Measurements from ENCODE around the gene HDAC9.

HDAC9 gene

GRCh38 chr7:18858232-18858631 lies 362.7 kb downstream of the HDAC9 start:
- no peak for DNase-seq

DNA sequence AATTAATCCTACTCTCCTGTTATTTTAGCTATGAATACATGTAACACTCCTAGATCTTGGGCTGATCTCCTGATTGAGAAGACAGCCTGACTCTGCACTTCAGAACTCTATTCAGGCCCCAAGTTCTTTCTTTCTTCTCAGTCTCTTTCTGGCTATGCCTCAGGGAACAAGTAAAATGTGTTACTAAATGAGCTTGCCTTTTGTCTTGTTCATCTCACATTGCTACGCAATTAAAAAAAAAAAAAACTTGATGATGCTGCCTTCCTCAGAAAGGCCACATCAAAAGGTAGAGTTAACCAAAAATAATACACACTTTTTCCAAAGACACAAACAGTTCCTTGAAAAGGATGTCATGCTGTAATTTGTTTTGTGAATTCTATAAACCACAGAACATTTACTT lies 363.8 kb downstream of the HDAC9 start:
- no peak for DNase-seq

DNA sequence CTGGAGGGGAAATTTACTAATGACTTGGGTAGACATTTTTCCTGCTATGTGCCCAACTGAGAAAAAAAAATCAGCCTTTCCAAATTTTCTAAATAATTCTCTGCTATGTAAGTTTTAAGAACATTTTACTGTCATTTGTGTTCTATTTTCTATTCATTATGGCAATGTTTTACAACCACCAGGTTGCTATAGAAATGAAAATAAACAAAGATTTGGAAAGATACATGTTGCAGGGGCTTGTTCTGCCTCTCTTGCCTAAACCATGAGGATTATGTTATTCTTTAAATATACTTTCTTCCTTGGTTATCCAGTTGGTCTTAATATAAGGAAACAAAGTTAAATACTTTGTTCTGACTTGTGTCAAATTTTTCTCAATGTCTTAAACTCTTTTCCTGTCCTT lies 364.7 kb downstream of the HDAC9 start:
- no peak for DNase-seq

DNA sequence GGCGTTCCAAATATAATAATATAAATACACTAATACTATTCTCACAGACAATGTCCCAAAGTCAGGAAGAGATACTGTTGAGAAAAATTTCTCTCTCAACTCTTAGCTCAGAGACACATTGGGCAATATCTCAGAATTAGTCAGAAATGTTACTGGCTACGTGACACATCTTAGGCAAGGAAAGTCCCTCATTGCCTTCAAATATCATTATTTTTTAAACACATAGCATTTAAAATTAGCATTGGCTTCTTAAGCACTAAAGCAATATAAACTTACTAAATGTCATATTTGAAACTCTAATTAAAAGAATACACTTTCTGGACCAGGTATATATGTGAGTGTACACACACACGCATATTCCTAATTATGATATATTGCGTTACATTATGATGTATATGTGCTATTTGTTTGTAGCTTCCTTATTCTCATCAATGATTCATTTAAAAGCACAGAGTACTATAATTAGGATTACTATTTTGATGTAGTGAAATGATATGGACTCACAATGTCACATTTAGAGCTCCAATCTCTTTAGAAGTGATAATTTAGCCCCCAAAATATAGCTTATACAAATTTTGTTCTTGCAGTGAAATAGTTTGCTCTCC lies 366.1 kb downstream of the HDAC9 start:
- no peak for DNase-seq

DNA sequence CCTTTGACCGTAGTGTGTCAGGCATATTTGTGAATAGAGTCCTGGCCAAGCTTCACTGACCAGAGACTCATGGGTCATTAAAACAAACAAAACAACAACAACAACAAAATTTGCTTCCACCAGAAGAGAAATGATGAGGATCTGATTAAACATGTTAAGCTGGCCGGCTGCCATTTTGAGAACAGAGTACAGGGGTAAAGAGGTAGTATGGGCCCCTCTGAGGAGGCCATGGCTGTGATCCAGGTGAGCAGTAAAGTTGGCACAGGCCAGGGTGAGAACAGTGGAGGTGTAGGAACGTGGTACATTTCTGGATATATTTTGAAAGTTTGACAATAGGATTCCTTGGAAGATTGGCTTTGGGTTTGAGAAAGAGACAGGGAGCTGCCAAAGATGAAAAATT lies 369.4 kb downstream of the HDAC9 start:
- DNase-seq, result no peak

DNA sequence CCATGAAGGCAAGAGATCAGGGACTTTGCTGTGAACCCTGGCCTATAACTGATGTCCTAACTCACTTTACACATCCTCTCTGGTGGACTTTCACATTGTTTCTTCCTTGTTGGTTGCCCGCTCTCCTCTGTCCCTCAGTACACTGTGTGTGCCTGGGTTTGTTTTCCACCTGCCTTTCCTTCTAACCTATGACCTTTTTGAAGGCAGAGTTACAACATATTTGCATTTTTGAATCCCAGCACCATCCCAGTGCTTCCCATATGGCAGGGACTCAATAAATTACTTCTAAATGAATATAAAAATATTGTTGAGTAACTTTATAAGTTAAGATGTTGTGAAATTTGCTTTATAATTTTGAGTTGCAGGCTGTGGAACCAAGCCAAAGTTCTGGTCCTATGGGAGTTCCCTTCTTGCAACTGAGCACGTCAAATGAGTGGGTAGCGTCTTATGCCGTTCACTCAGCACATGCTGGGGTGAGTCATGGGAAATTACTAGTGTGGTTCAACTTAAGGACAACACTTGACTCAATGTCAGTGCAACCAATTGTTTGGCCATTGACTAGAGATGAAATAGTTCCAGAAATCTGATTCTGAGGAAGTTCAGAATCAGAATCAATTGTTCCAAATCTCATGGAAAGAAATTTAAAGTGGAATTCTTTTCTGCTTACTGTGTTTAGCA lies 370.9 kb downstream of the HDAC9 start:
- no peak for DNase-seq

DNA sequence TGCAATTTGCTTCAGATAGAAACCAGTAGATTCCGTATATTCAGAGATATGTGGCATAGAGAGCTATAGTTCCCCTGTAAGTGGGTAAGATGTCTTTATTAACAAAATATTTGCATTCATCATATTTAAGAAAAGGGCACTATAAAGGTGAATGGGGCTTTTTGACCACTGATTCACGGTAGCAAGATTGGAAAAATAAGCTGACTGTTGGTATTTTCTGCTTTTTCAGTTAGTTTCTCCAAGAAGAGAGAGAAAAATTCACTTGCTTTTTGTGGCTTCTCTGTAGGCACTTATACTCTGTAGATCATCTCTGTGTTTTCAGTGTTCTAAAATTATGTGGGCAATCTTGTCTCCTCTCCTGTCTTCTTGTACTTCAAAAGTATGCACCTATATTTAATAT lies 376.8 kb downstream of the HDAC9 start:
- DNase-seq, result no peak

GRCh38 chr7:18873734-18874336 lies 378.3 kb downstream of the HDAC9 start:
- DNase-seq, result no peak

- DNase-seq, result no peak
These were observed 379.3 kb downstream of the HDAC9 start for GRCh38 chr7:18874880-18875279.

GRCh38 chr7:18877874-18878273 lies 382.3 kb downstream of the HDAC9 start:
- no peak for DNase-seq

GRCh38 chr7:18886832-18887231 lies 391.3 kb downstream of the HDAC9 start:
- DNase-seq, result no peak

DNA sequence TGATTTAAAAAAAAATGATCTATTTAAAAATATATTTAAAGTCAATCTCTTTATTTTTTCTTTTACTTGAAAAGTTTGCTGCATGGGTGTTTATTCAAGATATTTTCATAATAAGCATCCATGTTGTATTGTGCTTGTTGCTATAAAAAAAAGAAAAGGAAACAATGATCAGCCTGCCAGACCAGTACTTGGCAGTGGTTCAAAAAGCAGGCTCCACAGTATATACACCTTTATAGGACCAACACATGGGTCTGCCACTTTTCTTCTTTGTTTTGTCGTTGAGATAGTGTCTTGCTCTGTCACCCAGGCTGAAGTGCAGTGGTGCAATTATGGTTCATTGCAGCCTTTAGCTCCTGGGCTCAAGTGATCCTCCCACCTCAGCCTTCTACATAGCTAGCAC lies 393.9 kb downstream of the HDAC9 start:
- DNase-seq, result no peak

DNA sequence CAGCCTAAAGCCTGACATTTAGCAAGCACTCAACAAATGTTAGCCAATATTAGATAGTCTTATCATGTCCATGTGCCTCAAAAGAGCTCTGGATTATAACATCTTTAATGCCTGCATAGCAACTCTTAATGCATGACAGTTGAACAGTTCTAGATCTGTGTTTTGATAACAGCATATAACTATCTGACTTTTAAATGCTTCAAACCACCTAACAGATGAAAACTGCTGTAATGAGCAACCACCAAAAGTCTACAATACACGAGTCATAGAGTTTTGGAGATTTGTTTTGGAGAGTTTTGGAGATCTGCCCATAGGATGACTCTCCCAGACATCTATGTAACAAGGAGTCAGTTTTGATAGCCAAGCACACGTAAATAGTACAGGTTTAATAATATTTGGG lies 394.6 kb downstream of the HDAC9 start:
- no peak for DNase-seq

GRCh38 chr7:18890885-18891621 lies 395.5 kb downstream of the HDAC9 start:
- DNase-seq, result no peak

GRCh38 chr7:18893156-18893555 lies 397.6 kb downstream of the HDAC9 start:
- no peak for DNase-seq

- DNase-seq, result no peak
These were observed 398.6 kb downstream of the HDAC9 start for GRCh38 chr7:18894155-18894554.

DNA sequence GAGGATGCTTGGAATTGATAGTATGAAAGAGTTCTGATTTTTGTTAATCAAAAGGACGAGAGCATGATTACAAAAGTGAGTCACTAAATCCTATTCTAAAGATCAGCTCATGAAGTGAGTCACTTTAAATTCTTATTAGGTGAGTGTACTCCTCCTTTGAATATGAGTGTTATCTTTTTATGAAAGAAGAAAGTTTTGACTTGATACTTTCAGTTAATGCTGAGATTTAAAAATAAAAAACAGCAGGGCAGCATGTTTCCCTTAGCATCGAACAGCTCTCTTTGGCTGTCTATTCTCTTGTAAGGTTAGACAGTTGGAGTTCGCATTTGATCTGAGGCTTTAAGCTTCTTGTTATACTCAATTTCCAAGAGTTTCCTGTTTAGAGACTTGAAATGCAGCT lies 399.9 kb downstream of the HDAC9 start:
- DNase-seq, result no peak

DNA sequence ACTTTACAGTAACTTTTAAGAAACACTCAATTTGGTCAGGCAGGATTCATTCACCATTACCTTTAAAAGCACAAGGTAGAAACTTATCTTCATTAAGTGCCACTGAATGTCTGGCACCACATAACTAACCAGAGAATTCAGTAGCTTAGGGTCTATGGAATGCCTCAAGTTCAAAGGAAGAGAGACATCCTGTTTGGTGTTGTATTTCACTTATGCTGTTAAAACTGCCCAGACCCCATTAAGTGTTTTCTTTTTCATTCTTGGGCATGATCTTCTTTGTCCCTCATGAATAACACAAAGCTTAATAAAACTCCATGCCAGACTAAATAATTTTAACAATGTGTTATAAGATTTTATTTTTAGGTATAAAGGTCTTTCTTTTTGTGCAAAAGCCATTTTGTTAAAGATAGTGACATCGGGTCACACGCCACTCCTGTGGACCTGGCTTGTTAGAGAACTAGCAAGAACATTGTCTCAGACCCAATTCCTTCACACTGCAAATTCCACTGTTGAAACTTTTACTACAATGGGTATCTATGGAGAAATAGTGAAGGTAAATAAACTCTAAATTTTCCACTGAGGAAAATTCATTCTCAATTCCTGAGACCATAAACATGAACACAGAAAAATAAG lies 400.9 kb downstream of the HDAC9 start:
- no peak for DNase-seq

GRCh38 chr7:18900236-18900635 lies 404.7 kb downstream of the HDAC9 start:
- no peak for DNase-seq

GRCh38 chr7:18900803-18901202 lies 405.3 kb downstream of the HDAC9 start:
- DNase-seq, result no peak

DNA sequence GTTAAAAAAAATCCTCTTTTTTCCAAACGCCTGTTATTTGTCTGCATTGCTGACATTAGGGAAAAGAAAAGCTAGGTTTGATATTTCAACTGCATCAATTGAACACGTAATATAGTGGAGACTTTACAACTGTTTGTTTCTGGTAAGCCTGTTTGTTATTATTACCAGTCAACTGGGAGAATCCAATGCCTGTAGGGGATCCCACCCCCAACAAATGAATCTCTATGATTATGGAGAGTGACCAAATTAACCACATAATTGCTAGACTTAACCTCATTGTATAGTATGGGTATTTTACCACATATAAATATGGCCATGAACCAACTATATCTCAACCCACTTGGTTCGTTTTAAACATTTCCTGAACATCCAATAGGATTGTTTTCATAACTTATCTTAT lies 405.8 kb downstream of the HDAC9 start:
- DNase-seq, result no peak

- no peak for DNase-seq
These were observed 406.5 kb downstream of the HDAC9 start for GRCh38 chr7:18901982-18902421.

- no peak for DNase-seq
These were observed 407.3 kb downstream of the HDAC9 start for GRCh38 chr7:18902892-18903291.
